BJ (cell line): Measurements from ENCODE around the gene C10orf71. TPM values are rescaled to one million over a fixed set of nuclear protein-coding genes. Genes with fewer than 3 reads are reported as not detected.

Experiments used
- CTCF ChIA-PET: fragments of 350-600 bp; formaldehyde crosslinking; extraction: SDS; loops from one replicate; lab custom pipeline; 2021; ENCODE audit warnings: antibody characterized with exemption, inconsistent platforms; lab: Yijun Ruan, JAX
- POLR2A ChIA-PET: fragments of 300-600 bp; sonication (Branson Sonifier 250); formaldehyde crosslinking; extraction: SDS; loops from one replicate; lab custom pipeline; 2021; ENCODE audit warnings: antibody characterized with exemption; lab: Charles Lee
- DNase-seq: peaks from one replicate; pipeline ENCODE4 v3.0.0-alpha.2; 2011; ENCODE audit warnings: low read depth
- H3K27me3 ChIP-seq: 2 replicates; pipeline ENCODE4 v1.6.0; 2011; ENCODE audit warnings: low read length; ENCODE audit not compliant: control insufficient read depth, insufficient read depth
- H3K36me3 ChIP-seq: 2 replicates; pipeline ENCODE4 v1.5.1; 2011; ENCODE audit warnings: low read length; ENCODE audit not compliant: control insufficient read depth, insufficient read depth
- H3K4me3 ChIP-seq: 2 replicates; pipeline ENCODE4 v1.5.1; 2011; ENCODE audit warnings: low read depth, mild to moderate bottlenecking, control low read depth, low read length
- CTCF ChIP-seq: IDR thresholded peaks from 2 replicates; pipeline ENCODE4 v1.5.1; 2011; ENCODE audit warnings: low read depth, mild to moderate bottlenecking, control low read depth, inconsistent platforms, low read length, moderate library complexity; ENCODE audit not compliant: insufficient read depth
- polyA plus RNA-seq: library from polyadenylated mRNA; depleted of rRNA; stranded (reverse); fragments of >200 nt; gene quantifications from 2 replicates; pipeline ENCODE4 v1.2.3, GENCODE V29; 2011

C10orf71 gene
- polyA plus RNA-seq, 1 experiment: not detected

DNA sequence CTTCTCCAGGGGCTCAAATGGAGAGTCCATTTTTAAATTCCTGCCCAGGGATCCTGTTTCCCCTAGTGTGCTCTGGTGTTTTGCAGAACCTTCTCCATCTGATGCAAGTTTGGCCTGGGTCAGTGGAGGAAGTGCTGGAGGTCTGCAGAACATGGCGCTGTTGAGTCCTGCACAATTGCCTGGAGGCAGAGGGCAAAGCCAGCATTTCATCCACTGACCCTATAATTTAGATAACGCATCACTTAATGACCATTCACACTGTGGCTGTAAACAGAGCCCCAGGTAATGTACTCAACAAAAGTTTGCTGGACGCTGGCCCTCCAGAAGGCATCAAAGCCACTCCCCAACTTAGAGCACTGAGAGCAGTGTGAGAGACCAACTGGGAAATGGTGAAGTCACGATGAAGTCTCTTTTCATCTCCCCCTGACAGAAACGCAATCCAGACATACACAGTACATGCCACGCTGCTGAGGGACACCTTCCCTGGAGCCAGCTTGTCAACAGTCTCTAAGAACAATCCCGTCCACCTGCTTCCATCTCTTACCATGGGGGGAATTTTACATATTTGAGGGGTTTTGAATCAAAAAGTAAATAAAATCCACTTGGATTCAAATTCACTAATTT lies 13.4 kb downstream of the C10orf71 start:
- Histone ChIP-seq H3K36me3 (no peaks in the 10 kb centered on the region), H3K4me3 (no peak overlapping the region), H3K27me3 (no peaks in the 10 kb centered on the region)
- TF ChIP-seq CTCF: no peak
- CTCF ChIA-PET: no interaction called here
- no peak for DNase-seq
- POLR2A ChIA-PET: no interaction called here

DNA sequence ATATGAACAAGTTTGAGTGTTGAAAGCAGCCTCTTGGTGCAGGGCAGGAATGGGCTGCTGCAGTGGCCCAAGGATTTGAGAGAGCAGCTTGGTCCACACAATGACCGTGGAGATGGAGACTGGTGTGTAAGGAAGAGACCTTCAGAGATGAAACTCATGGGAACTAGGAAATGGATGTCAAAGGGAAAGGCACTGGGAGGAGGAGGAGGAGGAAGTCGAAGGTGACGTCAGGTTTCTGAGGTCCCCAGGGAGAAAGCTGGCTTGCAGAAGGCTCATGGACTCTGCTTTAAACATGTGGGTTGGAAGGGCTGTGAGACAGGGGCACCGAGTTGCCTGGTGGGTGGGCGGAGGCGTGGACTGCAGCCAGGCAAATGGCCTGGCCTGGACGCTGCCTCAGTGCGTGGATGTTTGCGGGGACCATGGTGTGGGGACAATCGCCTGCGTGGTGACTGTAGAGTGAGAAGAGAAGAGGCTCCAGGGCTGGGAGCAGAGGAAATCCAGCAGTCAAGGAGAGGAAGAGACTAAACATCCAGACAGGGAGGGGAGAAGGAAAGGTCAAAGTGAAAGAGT lies 14.6 kb downstream of the C10orf71 start:
- POLR2A ChIA-PET: no interaction called here
- H3K27me3 ChIP-seq: peaks cover 4% of the 10 kb centered on the region; the same call in 1 of the 2 replicates
- no peaks in the 10 kb centered on the region for H3K36me3 ChIP-seq
- no peak overlapping the region for H3K4me3 ChIP-seq
- TF ChIP-seq CTCF: no peak
- CTCF ChIA-PET: no interaction called here
- no peak for DNase-seq

GRCh38 chr10:49314806-49315205 lies 15.8 kb downstream of the C10orf71 start:
- no peak for DNase-seq

DNA sequence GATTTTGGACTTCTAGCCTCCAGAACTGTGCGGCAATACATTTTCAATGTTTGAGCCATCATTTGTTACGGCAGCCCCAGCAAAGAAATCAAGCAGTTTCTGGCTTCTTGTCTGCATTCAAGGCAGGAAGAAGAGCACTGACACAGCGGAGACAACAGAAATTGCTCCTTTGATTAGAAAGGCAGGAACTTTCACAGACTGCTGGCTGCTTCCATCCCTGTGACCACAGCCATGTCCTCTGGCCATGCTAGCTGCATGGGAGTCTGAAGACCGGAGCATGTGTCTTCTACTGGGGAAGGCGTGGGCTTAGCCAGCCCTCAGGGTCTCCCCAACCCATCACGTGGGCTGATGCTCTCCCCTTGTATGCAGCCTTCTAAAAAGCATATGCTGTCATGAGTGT lies 19.1 kb downstream of the C10orf71 start:
- POLR2A ChIA-PET: no interaction called here
- no peak for TF ChIP-seq CTCF
- Histone ChIP-seq H3K27me3 (peaks cover 4% of the 10 kb centered on the region; the same call in 1 of the 2 replicates), H3K4me3 (no peak overlapping the region), H3K36me3 (no peaks in the 10 kb centered on the region)
- DNase-seq: no peak
- CTCF ChIA-PET: no interaction called here

More at GRCh38 chr10:49314806-49315205, 15.8 kb downstream of the C10orf71 start:
- Histone ChIP-seq H3K36me3 (no peaks in the 10 kb centered on the region), H3K27me3 (peaks cover 4% of the 10 kb centered on the region; the same call in 1 of the 2 replicates), H3K4me3 (no peak overlapping the region)
- CTCF ChIA-PET: no interaction called here
- TF ChIP-seq CTCF: no peak
- POLR2A ChIA-PET: no interaction called here

DNA sequence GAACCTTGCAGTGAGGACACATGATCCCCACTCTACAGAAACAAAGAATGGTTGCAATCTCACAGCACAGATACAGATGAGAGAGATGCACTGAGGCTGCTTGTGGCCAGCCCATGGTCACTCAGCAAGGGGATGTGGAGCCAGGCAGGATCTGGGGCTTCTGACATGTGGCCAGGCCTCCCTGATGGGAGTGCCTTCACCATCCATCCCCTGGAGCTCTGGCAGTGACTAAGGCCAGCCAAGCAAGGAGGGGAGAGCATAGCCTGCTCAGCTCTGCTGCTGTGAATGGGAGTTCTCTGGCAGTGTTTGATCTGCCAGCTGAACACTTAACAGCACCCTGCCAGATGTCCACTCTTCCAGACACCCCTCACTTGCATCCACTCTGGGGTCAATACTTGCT lies 19.8 kb downstream of the C10orf71 start:
- ChIA-PET CTCF (no interaction called here), POLR2A (no interaction called here)
- Histone ChIP-seq H3K4me3 (no peak overlapping the region), H3K27me3 (peaks cover 4% of the 10 kb centered on the region; the same call in 1 of the 2 replicates), H3K36me3 (no peaks in the 10 kb centered on the region)
- no peak for TF ChIP-seq CTCF
- no peak for DNase-seq
